ENCODE measurements around the gene MME. TPM values are rescaled to one million over a fixed set of nuclear protein-coding genes. Genes with fewer than 3 reads are reported as not detected.
"Not testable (repeated sequence)": the region's sequence is repeated elsewhere in the genome, so short reads cannot be mapped to it uniquely, and the experiment has no call there.

Gene MME
- total RNA-seq, 1 experiment from 2014 or later, result 51.7 TPM

DNA sequence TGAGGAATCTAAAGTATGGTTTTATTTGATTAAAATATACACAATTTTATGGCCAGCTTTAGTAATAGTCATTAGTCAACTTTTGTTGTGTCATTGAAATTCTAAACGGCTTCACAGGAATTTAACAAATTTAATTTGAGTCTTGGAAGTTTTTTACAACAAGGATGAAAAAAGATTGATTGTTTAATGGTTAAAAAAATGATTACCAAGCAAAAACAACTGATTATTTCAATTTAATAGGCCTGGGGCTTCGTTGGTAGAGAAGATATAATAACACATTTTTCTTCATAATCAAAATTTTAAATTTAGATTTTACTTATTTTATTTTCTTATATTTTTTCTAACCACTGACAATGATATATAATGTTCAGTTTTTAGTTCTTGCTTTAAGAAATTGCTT is 4.4 kb downstream of the MME start:
- no peak for DNase-seq (ENCODE audit: low read depth)

DNA sequence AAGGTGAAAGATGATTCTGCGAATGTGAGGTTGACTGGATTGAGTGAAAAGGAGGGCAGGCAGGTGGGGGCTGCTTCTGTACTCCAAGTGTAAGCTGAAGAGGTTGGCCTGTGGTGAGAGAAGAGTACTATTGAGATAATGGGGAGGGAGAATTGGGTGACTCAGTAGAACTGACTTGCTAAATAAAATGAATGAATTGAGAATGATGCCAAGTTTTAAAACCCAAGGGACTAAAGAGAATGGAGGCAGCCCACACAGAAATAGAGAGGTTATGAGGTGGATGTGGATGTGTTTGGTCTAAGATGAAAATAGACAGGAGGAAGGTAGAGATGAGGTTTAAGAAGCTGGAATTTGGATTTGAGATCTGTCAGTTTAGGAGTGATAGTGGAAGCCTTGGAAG is 5.9 kb downstream of the MME start:
- no peak for DNase-seq (ENCODE audit: low read depth)

DNA sequence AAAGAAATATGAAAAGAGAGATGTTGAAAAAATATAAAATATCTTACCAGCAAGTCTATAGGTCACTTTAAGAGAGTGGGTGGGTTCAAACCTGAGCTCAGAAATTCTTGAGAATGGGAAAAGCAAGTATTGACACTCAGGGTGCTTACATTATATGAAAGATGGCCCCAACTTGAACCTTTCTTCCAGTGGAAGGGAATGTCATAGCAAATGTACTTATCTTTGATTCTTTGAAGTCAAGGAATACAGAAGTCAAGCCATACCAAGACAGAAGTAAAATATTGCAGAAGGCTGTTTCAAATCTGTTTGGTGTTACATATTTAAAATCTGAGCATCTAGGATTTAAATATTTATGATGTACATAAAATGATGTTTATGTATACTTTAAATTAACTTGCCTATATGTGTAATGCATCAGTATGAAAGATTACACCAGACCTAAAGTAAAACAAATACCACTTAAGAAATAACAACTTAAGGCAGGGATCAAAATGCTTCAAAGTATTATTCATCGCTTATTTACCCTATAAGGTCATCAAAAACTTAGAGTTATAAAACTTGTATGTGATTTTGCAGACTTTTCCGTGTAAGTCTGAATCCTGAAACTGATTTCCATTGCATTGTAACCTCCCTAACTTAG is 8.7 kb downstream of the MME start:
- DNase-seq (ENCODE audit: low read depth), result no peak

DNA sequence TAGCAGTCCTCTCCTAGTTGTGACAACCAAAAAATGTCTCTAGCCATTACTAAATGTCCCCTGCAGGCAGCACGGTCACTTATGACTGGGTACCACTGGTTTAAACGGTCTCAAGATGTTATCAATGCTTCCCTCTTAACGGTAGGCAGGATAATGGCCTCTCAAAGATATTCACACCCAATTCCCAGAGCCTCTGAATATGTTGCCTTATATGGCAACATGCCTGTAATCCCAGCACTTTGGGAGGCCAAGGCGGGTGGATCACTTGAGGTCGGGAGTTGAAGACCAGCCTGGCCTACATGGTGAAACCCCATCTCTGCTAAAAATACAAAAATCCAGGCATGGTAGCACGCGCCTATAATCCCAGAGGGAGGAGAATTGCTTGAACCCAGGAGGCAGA is 9.4 kb downstream of the MME start:
- no peak for DNase-seq (ENCODE audit: low read depth)

GRCh38 chr3:155093261-155093660 is 13.1 kb downstream of the MME start:
- DNase-seq (ENCODE audit: low read depth), result no peak

DNA sequence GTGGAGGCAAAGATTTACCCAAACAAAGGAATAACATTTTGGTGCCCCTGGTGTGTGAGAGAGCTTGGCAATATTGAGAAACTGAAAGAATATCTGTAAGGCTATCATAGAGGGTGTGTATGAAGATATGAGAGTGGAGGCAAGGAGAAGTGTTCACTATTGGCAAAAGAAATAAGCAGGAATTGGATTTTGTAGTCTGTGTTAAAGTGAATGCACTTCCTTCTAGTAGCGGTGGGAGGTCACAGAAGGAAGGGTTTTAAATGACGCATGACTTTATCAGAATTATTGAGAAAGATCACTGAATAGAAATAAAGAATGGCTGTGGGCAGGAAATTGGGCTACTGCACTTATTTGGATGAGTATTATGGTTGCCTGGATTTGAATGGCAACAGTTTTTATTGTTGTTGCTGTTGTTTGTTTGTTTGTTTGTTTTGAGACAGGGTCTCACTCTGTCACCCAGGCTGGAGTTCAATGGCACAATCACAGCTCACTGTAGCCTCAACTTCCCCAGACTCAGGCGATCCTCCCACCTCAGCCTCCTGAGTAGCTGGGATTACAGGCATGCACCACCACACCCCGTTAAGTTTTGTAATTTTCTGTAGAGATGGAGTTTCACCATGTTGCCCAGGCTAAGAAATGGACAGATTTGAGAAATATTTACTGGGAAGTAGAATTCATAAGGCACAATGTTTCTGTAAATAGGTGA is 16.3 kb downstream of the MME start:
- no peak for DNase-seq (ENCODE audit: low read depth)

- DNase-seq (ENCODE audit: low read depth), result no peak
Observed at GRCh38 chr3:155097009-155097349, 16.9 kb downstream of the MME start.

DNA sequence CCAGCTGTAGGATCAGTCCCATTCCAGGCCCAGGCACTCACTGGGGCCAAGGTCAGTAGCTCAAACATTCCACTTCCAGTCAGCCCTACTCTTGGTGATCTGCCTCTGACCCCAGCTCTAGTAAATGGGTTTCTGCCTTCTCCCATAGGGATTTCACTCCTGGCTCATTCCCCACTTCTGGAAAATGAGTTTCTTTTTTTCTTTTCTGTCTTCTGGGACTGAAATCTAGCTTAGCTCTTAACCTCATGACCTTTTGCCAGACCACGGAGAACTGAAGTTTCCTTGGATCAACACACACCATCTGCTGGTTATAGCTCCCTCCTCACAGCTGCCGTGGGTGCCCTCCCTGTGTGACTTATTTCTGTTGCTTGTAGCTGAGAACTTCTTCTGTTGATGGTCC is 21.3 kb downstream of the MME start:
- DNase-seq (ENCODE audit: low read depth), result peak; percentile 44

GRCh38 chr3:155102329-155102728 is 22.2 kb downstream of the MME start:
- peak; percentile 53 for DNase-seq (ENCODE audit: low read depth)

- no peak for DNase-seq (ENCODE audit: low read depth)
Observed at GRCh38 chr3:155103686-155104085, 23.6 kb downstream of the MME start.

- peak; percentile 25 for DNase-seq (ENCODE audit: low read depth)
Observed at GRCh38 chr3:155106119-155106518, 26.0 kb downstream of the MME start.

DNA sequence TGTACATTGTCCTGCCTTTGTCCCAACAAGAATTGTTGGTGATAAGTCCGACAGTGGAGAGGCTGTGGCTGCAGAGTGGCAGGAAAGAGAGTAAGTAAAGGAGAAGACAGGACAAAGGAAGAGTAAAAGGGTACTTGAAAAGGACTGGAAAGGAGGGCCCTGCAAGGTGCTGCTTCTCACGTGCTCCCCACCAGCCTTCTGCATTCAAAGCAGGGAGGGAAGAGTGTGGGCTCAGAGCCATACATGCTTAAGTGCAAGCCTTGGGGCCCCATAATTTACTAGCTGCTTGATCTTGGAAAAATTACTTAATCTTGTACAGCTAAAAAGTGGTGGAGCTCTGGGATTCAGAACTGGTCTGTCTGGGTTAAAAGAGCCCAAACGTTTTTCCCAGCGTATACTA is 29.9 kb downstream of the MME start:
- DNase-seq (ENCODE audit: low read depth), result no peak

GRCh38 chr3:155110996-155111901 is 31.1 kb downstream of the MME start:
- no peak for DNase-seq (ENCODE audit: low read depth)

DNA sequence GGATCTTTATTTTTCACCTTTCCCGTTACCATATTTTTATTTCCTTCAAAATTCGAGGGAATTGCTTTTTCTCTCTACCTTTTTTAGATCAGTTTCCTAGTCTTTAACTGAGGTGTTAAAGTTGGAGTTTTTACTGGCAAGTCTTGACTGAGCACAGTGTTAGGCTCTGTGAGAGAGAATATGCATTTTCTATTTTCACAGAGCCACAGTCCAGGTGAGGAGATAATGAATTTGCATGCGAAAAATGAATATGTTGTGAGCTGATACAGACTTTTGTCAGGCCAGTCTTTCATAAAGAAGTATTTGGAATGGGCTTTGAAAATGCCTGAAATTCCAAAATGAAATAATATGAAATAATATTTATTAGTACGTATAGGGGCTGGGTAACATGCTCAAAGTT is 31.9 kb downstream of the MME start:
- no peak for DNase-seq (ENCODE audit: low read depth)

DNA sequence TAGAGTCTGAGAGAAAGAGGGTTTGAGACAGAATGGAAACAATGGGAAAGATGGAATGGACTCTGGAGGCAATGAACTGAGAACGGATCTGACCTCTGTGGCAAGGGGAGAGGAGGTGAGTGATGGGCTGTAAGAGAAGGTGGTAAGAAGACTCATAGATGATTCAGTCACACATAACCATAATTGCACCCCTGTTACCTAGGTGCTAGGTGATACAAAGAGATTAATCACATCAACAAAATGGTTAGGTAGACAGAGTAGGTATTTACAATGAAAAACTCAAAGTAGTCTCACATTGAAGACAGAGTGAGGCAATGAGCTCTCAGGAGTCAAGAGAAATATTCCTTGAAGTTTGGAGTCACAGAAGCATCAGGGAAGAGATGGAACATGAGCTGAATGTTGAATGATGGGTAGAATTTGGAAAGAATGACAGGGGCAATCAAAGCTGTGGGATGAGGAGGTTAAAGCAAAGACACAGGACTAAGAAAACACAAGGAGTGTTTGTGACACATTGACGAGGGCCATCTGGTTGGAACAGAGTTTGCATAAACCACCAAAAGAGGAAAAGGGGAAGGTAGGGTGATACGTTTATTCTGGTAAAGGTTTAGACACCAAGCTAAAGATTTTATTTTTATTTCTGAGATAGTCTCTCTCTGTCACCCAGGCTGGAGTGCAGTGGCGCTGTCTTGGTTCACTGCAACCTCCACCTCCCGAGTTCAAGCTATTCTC is 32.7 kb downstream of the MME start:
- DNase-seq (ENCODE audit: low read depth), result peak; percentile 18

DNA sequence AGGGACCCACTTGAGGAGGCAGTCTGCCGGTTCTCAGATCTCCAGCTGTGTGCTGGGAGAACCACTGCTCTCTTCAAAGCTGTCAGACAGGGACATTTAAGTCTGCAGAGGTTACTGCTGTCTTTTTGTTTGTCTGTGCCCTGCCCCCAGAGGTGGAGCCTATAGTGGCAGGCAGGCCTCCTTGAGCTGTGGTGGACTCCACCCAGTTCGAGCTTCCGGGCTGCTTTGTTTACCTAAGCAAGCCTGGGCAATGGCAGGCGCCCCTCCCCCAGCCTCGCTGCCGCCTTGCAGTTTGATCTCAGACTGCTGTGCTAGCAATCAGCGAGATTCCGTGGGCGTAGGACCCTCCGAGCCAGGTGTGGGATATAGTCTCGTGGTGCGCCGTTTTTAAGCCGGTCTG is 44.6 kb downstream of the MME start:
- not testable (repeated sequence) for DNase-seq (ENCODE audit: low read depth)

GRCh38 chr3:155129396-155129795 is 49.3 kb downstream of the MME start:
- DNase-seq (ENCODE audit: low read depth), result no peak

GRCh38 chr3:155130001-155130400 is 49.9 kb downstream of the MME start:
- peak; percentile 10 for DNase-seq (ENCODE audit: low read depth)

DNA sequence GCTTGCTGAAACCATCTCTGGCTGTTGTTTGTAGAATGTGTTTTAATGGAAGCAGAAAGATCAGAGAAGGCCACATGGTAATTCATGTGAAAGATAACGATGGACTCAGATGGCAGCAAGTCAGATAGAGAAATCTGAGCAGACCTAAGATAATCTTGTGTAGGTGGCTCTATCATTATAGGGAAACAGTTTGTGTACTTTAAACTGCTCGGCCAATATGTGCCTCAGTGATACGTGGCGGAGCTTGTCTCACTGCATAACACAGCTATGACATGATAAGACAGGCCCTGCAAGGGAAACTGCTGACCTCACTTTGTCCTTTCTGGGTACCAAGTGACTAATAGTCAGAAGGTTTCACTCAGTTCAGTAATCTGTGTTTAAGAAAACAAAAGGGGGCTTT is 51.0 kb downstream of the MME start:
- peak; percentile 26 for DNase-seq (ENCODE audit: low read depth)

DNA sequence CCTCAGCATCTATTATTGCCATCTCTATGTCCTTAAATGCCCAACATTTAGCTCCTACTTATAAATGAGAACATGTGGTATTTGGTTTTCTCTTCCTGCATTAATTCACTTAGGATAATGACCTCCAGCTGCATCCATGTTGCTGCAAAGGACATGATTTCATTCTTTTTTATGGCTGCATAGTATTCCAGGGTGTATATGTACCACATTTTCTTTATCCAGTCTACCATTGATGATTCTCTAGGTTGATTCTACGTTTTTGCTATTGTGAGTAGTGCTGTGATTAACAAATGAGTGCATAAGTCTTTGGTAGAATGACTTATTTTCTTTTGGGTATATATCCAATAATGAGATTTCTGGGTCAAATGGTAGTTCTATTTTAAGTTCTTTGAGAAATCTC is 54.2 kb downstream of the MME start:
- not testable (repeated sequence) for DNase-seq (ENCODE audit: low read depth)

GRCh38 chr3:155135003-155135402 is 54.9 kb downstream of the MME start:
- no peak for DNase-seq (ENCODE audit: low read depth)

DNA sequence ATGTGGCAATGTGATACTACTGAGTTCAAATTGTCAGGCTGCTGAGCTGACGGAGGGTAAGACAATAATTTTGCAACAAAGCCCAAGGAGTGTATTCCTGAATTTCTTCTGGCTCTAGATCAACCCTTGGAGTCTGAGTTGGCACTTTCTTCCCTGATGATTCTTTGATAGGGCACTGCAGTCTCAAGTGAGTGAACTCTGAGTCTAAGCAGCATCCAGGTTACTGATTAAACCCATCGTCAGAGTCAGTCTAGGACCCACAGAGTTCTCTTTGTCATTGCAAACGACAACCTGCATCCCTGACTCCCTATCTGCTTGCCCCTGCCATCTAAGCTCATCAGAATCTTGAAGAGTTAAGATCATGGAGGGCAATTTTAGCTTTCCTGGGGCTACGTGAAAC is 58.6 kb downstream of the MME start:
- no peak for DNase-seq (ENCODE audit: low read depth)
